Measurements from ENCODE around the gene ADAM10.

ADAM10 gene

DNA sequence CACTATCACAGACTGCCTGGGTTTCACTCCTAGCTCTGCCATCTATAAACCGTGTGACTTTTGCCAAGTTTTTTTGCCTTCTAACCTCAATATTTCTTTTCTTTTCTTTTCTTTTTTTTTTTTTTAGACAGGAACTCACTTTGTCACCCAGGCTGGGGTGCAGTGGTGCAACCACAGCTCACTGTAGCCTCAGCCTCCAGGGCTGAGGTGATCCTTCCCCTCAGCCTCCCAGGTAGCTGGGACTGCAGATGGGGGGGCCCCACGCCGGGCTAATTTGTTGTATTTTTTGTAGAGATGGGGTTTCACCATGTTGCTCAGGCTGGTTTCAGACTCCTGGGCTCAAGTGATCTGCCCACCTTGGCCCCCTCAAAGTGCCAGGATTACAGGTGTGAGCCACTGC, 3.2 kb upstream of the ADAM10 start:
- DNase-seq = no peak

DNA sequence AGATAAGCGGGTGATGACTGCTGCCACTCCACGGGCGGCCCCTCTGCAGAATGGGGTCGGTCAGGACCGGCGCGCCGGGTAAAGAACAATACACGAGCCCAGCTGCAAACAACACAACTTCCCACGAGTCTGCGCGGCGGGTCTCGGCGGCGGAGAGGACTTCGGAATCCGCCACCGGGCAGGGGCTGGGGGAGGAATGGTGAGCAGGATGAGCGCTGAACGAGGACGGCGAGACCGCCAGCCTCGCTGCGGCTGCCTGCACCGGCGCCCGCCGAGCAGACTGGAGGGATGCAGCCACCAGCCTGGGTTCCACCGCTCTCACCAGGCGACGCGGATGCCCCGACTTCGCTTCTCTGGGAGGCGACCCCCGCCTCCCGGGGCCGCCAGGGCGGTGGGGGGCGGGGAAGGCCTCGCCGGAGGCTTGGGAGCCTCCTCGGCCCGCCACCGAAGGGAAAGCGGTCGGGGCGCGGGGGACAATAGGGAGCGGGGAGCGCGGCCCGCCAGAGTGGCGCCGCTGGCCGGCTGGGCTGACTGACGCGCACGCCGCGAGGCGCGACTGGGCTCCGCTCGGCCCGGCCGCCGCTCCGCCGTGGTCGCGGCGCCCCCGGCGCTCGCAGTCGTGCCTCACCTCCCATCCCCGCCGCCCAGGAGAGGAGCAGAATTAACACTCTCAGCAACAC, 515 bp downstream of the ADAM10 start:
- peak; percentile 77 for DNase-seq

DNA sequence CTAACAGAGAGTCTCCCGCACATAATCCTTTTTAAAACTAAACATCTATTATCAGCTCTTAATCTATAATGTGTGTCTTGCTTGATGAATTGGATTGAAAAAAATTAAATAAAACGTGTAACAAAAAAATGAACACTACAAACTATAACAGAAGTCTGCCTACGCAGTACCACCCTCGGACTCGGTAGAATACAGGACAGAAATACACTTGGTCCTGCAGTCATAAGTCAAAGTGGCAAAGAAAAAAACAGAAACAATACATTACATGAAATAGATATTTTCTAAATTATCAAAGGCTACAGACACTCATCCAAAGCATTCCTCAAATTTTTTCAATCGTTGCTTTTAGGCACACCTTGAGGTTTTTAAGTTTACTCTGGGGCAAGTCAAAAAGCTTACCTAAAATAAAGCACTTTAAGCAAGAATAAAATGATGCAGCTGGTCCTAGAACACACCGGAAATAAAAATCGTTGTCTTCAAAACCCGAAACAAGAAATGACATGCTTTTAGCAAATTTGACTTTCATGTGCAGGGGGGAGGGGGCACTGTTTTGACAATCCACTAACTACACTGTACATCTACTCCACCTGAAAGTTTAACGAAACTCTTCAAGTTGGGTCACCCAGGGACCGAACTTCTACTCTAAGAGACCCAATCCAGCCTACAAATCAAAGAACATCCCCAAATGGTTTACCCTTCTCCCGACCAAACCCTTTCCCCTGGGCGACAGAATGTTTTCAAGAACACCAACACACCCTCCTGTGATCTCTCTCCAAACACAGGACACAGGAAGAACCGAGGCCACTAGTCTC, 1.3 kb downstream of the ADAM10 start:
- no peak for DNase-seq

DNA sequence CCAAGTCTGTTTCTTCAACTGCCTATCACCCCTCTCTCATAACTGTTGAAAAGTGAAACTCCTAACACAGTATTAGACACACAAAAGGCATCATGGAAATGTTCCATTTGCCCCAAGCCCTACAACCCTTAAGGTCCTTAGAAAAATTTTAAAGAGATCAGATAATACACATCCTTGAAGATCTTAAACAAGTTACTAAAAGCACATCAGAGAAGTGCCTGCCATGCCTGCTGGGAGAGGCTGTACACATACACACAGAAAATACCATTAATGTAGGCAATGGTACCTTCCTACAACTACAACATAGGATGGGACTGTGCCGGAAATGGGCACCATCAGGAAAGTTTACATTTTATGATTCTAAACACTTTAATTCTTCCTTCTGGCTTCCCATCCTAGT, 3.3 kb downstream of the ADAM10 start:
- no peak for DNase-seq

DNA sequence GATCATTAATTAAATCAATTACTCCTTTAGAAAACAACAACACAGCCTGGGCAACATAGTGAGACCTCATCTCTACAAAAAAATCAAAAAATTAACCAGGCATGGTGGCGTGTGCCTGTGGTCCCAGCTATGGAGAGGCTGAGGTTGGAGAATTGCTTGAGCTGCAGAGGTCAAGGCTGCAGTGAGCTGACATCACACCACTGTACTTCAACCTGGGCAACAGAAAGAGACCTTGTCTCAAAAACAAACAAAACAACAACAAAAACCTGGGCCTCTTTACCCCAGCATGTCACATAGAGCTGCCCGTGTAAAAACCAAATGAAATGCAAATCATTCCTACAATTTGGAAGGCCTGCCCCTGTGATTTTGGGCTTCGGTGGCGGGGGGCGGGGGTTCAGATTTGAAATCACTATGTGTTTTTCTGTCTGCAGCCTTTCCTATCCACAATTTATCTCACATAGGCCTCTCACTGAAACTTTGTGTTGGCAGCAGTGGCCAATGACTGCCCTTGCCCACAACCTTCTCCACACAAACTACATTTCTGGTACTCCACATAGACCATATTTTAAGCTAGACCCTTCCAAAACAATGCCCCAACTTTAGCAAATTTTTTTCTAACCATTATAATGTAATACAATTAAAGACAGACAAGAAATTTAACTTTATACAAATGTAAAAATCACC, 6.5 kb downstream of the ADAM10 start:
- no peak for DNase-seq

DNA sequence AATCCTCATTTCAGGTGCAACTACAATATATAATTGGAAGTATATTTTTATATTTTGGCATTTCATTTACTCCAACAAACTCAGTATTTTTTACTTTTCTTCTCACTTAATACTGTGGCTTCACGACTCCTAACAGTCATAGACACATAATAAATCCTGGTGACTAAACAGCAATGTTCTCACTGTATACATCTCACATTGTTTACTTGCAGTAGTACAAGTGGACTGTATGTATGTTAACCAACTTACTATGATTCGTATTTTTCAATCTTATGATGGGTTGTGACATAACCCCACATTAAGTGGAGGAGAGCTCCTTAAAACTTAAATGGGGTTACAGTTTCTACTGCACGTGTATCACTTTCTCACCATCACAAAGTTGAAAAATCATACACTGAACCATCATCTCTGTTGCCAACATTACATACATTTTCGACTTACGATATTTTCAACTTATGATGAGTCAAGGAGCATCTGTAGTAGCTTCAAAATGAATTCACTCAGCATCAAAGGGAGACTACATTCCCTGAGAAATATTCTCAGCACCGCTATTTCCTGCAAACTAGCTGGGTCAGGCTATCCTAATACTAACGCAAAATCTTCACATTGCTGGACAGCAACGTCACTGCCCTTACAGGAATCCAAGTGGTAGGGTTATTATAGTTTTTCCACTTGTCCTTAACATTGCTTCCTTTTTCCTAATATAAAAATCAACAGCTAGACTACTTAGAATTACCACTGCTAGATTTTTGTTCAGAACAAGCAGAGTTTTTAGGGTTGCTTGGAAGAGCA, 7.3 kb downstream of the ADAM10 start:
- no peak for DNase-seq

DNA sequence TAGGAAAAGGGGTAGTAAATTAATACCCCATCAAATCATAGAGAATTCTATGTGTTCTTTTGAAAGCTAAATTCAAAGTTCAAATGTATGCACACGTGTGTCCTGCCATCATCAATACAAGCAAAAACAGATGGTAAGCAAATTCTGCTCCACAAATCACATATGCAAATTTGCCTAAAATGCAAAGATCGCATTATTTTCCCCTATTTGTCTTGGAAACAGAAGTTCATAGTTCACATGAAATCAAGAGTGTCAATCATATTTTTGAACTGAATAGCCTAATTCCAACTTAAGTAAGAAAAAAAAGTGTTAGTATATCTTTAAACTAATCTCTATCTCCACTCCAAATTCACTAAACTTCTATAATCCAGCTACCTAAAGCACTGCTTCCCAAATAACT, 8.5 kb downstream of the ADAM10 start:
- no peak for DNase-seq

DNA sequence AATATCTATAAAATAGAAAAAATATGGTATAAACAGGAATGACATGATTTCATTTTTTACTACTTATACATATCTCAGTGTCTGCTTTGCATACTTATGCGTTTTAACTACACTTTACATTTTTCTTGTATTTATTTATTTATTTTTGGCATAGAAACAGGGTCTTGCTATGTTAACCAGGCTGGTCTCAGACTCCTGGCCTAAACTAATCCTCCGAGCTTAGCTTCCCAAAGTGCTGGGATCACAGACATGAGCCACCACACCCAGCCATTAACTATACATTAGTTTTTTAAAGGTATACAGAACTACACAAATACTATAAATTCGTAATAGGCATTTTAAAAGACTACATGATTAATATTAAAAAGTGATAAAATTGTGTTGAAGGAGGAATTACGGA, 9.1 kb downstream of the ADAM10 start:
- no peak for DNase-seq

DNA sequence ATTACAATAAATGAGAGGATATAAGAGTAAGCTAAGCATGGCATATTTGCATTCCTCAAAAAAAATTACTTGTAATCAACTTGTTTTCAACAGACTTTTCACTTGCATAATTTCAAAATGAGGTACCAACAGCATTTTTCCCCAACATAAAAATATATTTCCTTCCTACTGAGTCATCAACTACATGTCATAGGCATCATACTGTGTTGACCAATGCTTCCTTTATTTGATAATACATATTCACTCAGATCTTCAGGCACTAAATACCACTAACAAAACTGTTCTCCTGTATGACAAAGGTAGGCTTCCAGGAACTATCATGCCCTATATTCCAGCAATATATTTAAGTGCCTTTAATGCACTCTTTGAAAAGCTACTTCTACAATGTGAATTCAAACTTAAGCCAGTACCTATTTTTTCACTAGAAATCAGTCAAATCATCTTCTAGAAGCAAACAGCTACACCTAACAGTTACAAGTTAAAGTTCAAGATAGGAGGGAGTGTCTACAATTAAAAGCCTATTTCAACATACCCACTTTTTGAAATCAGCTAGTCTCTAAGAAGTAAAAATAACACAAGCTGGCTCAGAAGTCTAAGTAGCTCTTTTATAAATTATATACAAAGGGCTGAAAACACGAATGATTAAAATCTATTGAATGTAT, 11.3 kb downstream of the ADAM10 start:
- no peak for DNase-seq

DNA sequence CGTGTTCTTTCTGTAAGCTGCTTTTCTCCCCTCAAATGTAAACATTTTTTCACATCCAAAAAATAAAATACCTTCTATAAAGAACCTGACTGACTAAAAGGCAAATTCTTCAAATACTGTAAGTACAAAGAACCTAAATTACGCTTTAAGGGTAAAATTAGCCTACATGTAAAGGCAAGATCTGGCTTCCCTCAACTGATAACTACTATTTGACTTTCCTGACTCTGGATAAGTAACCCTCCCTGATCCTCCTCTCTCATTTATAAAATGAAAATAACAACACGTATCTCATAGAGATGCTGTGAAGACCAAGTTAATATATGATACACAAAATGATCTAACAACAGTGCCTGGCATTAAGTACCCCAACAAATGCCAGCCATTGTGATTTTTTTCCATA, 12.2 kb downstream of the ADAM10 start:
- no peak for DNase-seq

DNA sequence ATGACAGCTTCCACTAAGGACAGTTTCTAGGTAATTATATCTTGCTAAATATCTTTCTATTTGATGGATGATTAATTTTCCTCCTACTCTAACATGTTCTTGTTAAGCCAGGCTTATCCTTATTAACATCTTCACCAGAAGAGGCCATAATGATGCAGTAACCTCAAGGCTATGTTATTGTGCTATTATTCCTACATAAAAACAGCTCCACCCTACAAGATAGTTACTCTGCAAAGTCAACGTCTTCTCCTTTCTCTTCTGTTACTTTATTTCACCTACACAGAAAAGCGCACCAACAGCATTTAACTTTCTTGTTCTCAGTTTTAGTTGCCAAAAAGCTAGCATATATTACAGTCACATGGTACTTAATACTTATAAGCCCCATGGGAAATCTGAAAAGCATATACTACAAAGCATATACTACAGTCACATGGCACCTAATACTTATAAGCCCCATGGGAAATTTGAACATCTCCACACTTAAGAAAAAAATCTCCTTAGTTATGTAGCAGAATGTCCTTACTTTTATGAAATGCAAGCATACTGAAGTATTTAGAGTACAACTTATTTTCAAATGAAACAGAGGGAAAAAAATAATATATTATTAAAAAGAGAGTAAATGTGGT, 13.4 kb downstream of the ADAM10 start:
- DNase-seq = no peak

DNA sequence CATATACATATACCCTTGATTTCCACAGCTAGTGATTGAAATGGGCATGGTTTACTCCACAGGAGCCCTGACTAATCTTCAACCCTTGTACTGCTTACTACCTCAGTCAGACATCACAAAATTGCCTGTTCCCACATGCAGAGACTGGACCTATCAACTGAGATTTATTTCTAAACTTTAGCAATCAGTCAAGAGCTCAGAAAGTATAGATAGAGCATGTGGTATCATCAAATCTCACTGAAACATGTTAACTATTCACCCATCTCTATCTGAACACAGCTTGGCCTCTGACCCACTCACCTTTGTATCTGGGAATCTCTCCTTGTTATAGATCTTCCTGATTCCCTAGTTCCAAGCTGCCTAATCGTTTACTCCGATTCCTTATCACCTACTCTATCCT, 14.6 kb downstream of the ADAM10 start:
- no peak for DNase-seq

DNA sequence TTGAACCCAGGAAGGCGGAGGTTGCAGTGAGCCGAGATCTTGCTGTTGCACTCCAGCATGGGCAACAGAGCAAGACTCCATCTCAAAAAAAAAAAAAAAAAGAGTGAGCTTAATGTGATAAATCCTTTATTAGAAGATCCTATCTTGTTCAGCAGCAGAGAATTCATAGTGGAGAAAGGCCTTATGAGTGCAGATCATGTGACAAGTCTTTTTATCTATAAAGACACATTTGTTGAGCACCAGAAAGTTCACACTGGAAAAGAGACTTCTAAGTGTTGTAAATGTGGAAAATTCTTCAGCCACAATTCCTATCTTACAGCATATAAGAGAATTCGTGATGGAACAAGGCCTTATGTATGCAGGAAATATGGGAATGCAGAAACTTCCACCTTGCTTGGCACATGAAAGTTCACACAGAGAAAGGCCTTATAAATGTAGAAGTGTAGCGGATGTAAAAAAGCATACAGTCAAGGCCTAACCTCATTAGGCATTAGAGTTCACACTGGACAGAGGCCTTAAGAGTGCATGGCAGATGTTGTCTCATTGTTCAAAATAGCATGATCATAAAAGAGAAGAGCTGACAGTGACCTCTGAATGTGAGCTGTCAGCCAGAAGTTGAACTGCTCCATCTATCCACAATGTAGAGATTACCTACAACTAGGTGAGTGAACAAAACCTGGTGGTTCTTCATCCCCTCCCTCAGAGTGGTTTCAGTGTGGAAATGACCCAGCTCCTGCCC, 16.7 kb downstream of the ADAM10 start:
- DNase-seq = no peak

DNA sequence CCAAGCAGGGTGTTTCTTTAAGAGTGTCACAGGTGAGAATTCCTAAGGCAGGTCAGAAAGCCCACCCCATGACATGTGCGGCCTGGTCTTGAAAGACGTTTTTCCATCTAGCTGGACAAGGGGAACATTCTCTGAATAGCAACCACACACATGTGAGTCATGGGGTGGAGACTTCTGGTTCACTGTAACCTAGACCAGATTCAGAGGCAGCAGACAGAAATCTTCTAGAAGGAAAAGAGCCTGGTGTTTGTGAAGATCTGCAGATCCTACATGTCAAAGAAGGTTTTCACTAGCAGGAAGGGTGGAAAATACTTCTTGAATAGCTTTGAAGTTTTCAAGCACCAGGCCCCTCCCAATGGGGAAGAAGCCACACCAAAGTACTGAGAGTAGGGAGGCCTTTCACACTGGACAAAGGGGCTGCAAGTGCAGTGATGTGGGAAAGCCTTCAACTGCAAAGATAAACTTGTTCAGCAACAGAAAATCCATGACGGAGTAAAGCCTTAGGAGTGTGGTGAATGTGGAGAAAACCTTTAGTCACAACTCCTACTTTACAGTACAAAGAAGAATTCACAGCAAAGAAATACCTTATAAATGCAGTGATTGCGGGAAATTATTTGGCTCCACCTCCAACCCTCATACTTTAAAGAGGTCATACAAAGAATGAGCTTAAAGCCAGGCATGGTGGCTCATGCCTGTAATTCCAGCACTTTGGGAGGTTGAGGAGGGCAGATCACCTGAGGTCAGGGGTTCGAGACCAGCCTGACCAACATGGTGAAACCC, 17.6 kb downstream of the ADAM10 start:
- no peak for DNase-seq

DNA sequence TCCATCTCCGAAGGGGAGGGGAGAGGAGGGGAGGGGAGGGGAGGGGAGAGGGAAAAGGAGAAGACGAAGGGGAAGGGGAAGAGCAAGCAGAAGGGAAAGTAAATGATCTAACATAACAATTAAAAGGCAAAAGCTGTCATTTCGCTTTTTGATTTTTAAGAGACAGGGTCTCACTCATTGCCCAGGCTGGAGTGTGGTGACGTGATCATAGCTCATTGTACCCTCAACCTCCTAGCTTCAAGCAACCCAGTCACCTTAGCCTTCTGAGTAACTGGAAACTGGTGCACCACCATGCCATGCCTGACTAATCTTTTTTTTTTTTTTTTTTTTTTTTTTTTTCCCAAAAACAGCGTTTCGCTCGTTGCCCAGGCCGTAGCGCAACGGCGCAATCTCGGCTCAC, 22.6 kb downstream of the ADAM10 start:
- DNase-seq = no peak

DNA sequence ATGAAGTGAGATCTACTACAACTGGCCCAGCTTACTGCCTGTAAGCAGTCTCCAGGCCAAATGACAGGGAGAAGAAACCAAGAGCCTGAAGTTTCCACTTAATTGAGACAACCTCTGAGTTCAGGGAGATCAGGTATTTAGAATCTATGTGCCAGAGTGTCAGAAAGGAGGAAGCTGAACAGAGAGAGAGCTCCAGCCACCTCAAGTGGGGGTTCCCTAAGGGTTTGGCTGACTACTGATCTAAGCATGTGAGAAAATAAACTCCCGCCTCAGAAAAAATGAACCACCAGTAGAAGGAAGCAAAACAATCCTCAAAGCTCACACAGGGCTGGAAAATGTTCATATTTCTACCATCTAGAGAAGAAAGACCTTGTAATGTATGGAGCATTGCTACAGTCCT, 25.0 kb downstream of the ADAM10 start:
- no peak for DNase-seq

DNA sequence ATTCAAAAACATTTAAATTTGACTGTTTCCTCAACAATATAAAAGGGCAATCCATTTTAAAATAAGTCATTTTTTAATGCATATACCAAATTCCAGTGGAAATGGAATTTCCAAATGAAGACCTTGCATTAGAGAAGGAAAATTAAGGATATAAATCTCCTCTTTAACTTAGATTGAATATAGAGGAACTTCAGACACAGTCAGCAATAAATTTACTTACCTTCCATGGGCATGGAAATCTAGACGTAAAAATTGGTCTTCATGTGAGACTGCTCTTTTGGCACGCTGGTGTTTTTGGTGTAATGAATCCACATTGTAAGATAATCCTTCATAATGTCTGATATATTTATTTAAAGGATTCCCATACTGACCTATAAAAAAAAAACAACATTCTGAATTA, 32.1 kb downstream of the ADAM10 start:
- DNase-seq = no peak

DNA sequence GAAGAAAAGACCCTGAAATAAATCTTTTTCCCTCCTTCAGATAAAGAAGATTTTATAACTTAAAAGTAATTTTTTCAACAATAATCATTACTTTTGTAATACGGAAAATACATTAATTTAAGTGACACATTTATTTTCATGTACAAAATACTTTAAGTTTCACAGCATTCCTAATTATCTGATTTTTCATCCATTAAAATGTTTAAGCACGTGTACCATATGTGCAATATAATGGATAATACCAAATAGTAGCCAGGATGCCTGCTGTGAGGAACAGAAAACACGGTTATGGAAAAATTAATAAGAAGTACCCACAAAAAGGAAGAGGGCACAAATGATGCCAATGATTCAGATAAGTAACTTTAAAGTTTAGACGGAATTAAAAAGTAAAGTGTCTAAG, 33.5 kb downstream of the ADAM10 start:
- DNase-seq = no peak

DNA sequence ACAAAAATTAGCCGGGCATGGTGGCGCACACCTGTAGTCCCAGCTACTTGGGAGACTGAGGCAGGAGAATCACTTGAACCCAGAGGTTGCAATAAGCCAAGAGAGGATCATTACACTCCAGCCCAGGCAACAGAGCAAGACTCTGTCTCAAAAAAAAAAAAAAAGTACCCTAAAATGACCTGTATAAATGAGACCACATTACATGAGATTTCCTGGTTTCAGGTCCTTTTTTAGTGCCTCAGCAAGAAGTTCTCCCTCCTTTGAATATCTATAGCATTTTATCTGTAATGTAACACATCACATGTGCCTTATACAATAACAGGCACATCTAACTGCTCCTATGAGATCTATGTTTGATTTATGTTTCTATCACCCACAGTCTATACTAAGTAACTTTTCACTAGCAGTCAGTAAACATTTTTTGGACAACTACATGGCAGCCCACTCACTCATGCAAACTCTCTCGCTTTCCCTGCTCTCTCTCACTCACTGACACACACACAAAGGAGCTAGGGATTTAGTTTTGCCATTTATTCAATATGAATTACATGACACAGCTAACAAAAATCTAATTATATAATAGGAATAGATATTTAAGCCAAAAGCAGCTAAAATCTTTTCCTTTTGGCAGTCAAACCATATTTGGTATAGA, 34.1 kb downstream of the ADAM10 start:
- no peak for DNase-seq

DNA sequence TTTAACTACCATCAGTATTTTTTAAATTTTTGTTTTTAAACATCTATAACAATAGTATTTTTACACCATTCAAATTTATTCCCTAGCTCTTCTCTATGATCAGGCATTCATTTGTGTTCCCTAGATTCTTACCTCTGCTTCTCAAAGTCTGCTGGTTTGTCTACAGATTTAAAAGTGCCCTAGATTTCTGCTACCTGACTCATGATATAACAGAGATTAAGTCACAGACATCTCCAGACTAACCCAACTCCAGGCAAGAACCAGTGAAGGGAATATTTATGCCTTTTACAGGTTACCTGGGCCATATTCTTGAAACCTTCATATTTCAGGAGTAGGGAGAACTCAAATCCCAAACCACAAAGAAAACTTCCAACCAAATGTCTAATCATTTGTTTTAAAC, 38.8 kb downstream of the ADAM10 start:
- no peak for DNase-seq
